Stimulated activated memory B cell treated with anti-CD40 and anti-IgM and Interleukin-4, amounts not matched to agents 10 μg/mL and 1 μg/mL and 100 μg/mL, for 72 hours (primary cell): ENCODE measurements around the gene CAMK1D.

ENCODE experiments used
- ATAC-seq: fragments of 150-1000 bp; cut with Tn5 transposase; 2 replicates; pipeline ENCODE4 v1.10.0; 2021
- H3K27ac Mint-ChIP-seq: one replicate; pipeline ENCODE4 v1.8.0; 2022; ENCODE audit warnings: mild to moderate bottlenecking, mixed read lengths
- H3K27me3 Mint-ChIP-seq: one replicate; pipeline ENCODE4 v1.8.0; 2022; ENCODE audit warnings: mixed read lengths
- H3K36me3 Mint-ChIP-seq: one replicate; pipeline ENCODE4 v1.8.0; 2022; ENCODE audit warnings: mixed read lengths
- H3K4me1 Mint-ChIP-seq: one replicate; pipeline ENCODE4 v1.8.0; 2022; ENCODE audit warnings: mixed read lengths
- H3K4me3 Mint-ChIP-seq: one replicate; pipeline ENCODE4 v1.8.0; 2022; ENCODE audit warnings: mild to moderate bottlenecking, moderate library complexity, mixed read lengths
- H3K9me3 Mint-ChIP-seq: one replicate; pipeline ENCODE4 v1.8.0; 2022; ENCODE audit warnings: mixed read lengths

Gene CAMK1D

GRCh38 chr10:12769323-12770044, 420.1 kb downstream of the CAMK1D start:
- Mint-ChIP-seq H3K4me3 (no peak overlapping the region), H3K27me3 (no peaks in the 10 kb centered on the region), H3K27ac (no peak overlapping the region), H3K36me3 (peaks cover 40% of the 10 kb centered on the region), H3K4me1 (peaks cover 30% of the 10 kb centered on the region), H3K9me3 (no peaks in the 10 kb centered on the region)
- no peak for ATAC-seq

GRCh38 chr10:12771981-12772760, 422.8 kb downstream of the CAMK1D start:
- no peaks in the 10 kb centered on the region for H3K27me3 Mint-ChIP-seq
- H3K36me3 Mint-ChIP-seq: peaks cover 46% of the 10 kb centered on the region
- no peak overlapping the region for H3K4me3 Mint-ChIP-seq
- no peak for ATAC-seq
- no peaks in the 10 kb centered on the region for H3K9me3 Mint-ChIP-seq
- H3K4me1 Mint-ChIP-seq: peaks cover 33% of the 10 kb centered on the region
- no peak overlapping the region for H3K27ac Mint-ChIP-seq

GRCh38 chr10:12772797-12773587, 423.6 kb downstream of the CAMK1D start:
- H3K27ac Mint-ChIP-seq: no peak overlapping the region
- H3K4me1 Mint-ChIP-seq: peaks cover 39% of the 10 kb centered on the region
- no peaks in the 10 kb centered on the region for H3K9me3 Mint-ChIP-seq
- no peak for ATAC-seq
- no peak overlapping the region for H3K4me3 Mint-ChIP-seq
- peaks cover 51% of the 10 kb centered on the region for H3K36me3 Mint-ChIP-seq
- no peaks in the 10 kb centered on the region for H3K27me3 Mint-ChIP-seq

GRCh38 chr10:12774204-12774894, 425.0 kb downstream of the CAMK1D start:
- no peak overlapping the region for H3K27ac Mint-ChIP-seq
- H3K9me3 Mint-ChIP-seq: no peaks in the 10 kb centered on the region
- peaks cover 39% of the 10 kb centered on the region for H3K4me1 Mint-ChIP-seq

GRCh38 chr10:12777840-12778585, 428.7 kb downstream of the CAMK1D start:
- Mint-ChIP-seq H3K36me3 (peaks cover 54% of the 10 kb centered on the region), H3K4me3 (no peak overlapping the region), H3K9me3 (no peaks in the 10 kb centered on the region), H3K4me1 (peaks cover 28% of the 10 kb centered on the region), H3K27ac (no peak overlapping the region), H3K27me3 (no peaks in the 10 kb centered on the region)
- no peak for ATAC-seq

More at GRCh38 chr10:12774204-12774894, 425.0 kb downstream of the CAMK1D start:
- H3K27me3 Mint-ChIP-seq: no peaks in the 10 kb centered on the region
- H3K36me3 Mint-ChIP-seq: peaks cover 53% of the 10 kb centered on the region
- no peak overlapping the region for H3K4me3 Mint-ChIP-seq
- no peak for ATAC-seq

GRCh38 chr10:12780634-12781601, 431.6 kb downstream of the CAMK1D start:
- Mint-ChIP-seq H3K4me3 (no peak overlapping the region), H3K9me3 (no peaks in the 10 kb centered on the region), H3K4me1 (peaks cover 11% of the 10 kb centered on the region), H3K36me3 (peaks cover 51% of the 10 kb centered on the region), H3K27me3 (no peaks in the 10 kb centered on the region), H3K27ac (no peak overlapping the region)
- ATAC-seq: no peak

- no peak overlapping the region for H3K4me3 Mint-ChIP-seq
- H3K4me1 Mint-ChIP-seq: peaks cover 11% of the 10 kb centered on the region
- H3K27me3 Mint-ChIP-seq: no peaks in the 10 kb centered on the region
- no peak for ATAC-seq
- H3K9me3 Mint-ChIP-seq: no peaks in the 10 kb centered on the region
- H3K27ac Mint-ChIP-seq: no peak overlapping the region
- peaks cover 54% of the 10 kb centered on the region for H3K36me3 Mint-ChIP-seq
Measured at GRCh38 chr10:12781976-12782375, 432.6 kb downstream of the CAMK1D start.

- ATAC-seq: no peak
- Mint-ChIP-seq H3K4me1 (peaks cover 9% of the 10 kb centered on the region), H3K4me3 (no peak overlapping the region), H3K27me3 (no peaks in the 10 kb centered on the region), H3K36me3 (peaks cover 50% of the 10 kb centered on the region), H3K27ac (no peak overlapping the region), H3K9me3 (no peaks in the 10 kb centered on the region)
Measured at GRCh38 chr10:12782537-12782936, 433.2 kb downstream of the CAMK1D start.

- Mint-ChIP-seq H3K9me3 (no peaks in the 10 kb centered on the region), H3K4me3 (no peak overlapping the region), H3K36me3 (peaks cover 46% of the 10 kb centered on the region), H3K4me1 (peaks cover 5% of the 10 kb centered on the region), H3K27me3 (no peaks in the 10 kb centered on the region), H3K27ac (no peak overlapping the region)
- no peak for ATAC-seq
Measured at GRCh38 chr10:12783293-12783692, 433.9 kb downstream of the CAMK1D start.

- Mint-ChIP-seq H3K9me3 (no peaks in the 10 kb centered on the region), H3K27ac (no peak overlapping the region), H3K36me3 (peaks cover 48% of the 10 kb centered on the region), H3K4me1 (peaks cover 5% of the 10 kb centered on the region), H3K27me3 (no peaks in the 10 kb centered on the region), H3K4me3 (no peak overlapping the region)
- ATAC-seq: no peak
Measured at GRCh38 chr10:12784646-12785045, 435.3 kb downstream of the CAMK1D start.

GRCh38 chr10:12785415-12785831, 436.1 kb downstream of the CAMK1D start:
- Mint-ChIP-seq H3K27ac (no peak overlapping the region), H3K9me3 (no peaks in the 10 kb centered on the region), H3K4me1 (peaks cover 5% of the 10 kb centered on the region), H3K27me3 (no peaks in the 10 kb centered on the region), H3K4me3 (no peak overlapping the region), H3K36me3 (peaks cover 49% of the 10 kb centered on the region)
- no peak for ATAC-seq

- H3K27me3 Mint-ChIP-seq: no peaks in the 10 kb centered on the region
- H3K27ac Mint-ChIP-seq: no peak overlapping the region
- H3K4me1 Mint-ChIP-seq: peaks cover 4% of the 10 kb centered on the region
- no peaks in the 10 kb centered on the region for H3K9me3 Mint-ChIP-seq
- no peak for ATAC-seq
- no peak overlapping the region for H3K4me3 Mint-ChIP-seq
- H3K36me3 Mint-ChIP-seq: peaks cover 47% of the 10 kb centered on the region
Measured at GRCh38 chr10:12787297-12787696, 437.9 kb downstream of the CAMK1D start.

GRCh38 chr10:12788277-12788676, 438.9 kb downstream of the CAMK1D start:
- no peaks in the 10 kb centered on the region for H3K9me3 Mint-ChIP-seq
- H3K36me3 Mint-ChIP-seq: peaks cover 45% of the 10 kb centered on the region
- no peaks in the 10 kb centered on the region for H3K4me1 Mint-ChIP-seq
- no peak overlapping the region for H3K4me3 Mint-ChIP-seq
- no peak overlapping the region for H3K27ac Mint-ChIP-seq
- no peak for ATAC-seq
- no peaks in the 10 kb centered on the region for H3K27me3 Mint-ChIP-seq
